ENCODE measurements around the gene HNRNPA3.
"Not testable (repeated sequence)": the region's sequence is repeated elsewhere in the genome, so short reads cannot be mapped to it uniquely, and the experiment has no call there.

HNRNPA3 gene

DNA sequence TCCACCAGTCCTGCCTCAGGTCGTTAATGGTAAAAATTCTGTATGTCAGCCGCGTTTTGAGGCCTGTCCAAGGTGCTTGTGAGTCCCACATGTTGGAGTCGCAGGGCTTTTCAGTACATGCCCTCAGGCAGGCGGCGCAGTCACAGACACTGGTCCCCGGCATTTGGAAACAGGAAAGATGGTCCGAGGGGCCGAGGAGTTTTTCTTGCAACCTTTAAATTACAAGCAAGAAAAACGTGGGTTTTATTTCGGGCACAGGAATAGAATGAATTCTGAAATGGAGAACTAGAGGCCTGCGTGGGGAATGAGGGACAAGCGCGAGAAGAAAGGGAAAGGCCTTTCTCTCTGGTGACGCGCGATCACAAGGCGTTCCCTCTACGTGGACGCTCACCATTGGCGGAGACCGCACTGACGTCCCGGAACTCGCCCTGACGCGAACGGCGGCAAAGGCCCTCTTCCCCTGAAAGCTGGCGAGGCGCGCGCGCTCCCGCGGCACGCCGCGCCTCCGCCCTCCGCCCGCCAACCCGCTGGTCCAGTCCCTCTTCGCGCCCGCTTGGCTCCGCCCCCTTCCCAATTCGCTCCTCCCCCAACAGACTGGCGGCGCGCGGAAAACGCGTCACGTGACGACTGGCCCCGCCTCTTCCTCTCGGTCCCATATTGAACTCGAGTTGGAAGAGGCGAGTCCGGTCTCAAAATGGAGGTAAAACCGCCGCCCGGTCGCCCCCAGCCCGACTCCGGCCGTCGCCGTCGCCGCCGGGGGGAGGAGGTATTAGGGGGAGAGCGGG, at the start of gene HNRNPA3:
TSS of gene HNRNPA3 (plus strand) at position 689 of the 785 bp plus-strand sequence. CDS start at position 695, 6 bp downstream.
- peak; percentile 99 for DNase-seq (ENCODE audit: low read depth)

DNA sequence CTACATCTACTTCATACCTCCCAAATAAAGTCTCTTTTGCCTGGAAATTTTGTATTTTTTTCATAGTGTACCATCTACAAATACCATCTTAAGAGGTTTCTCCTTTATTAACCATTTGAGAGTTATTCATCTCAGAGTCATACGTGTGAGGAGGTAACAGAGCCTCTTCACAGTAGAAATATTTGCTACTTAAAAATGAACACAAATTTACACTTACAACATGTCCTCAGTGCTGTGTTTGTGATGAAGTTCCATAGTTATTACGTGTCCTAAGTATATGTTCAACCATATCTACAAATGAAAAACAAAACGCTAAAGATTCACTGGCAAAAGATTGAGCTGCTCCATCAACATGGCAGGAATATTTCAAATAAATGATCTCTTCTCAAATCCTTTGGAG, 48.5 kb upstream of the HNRNPA3 start:
- no peak for DNase-seq (ENCODE audit: low read depth)

DNA sequence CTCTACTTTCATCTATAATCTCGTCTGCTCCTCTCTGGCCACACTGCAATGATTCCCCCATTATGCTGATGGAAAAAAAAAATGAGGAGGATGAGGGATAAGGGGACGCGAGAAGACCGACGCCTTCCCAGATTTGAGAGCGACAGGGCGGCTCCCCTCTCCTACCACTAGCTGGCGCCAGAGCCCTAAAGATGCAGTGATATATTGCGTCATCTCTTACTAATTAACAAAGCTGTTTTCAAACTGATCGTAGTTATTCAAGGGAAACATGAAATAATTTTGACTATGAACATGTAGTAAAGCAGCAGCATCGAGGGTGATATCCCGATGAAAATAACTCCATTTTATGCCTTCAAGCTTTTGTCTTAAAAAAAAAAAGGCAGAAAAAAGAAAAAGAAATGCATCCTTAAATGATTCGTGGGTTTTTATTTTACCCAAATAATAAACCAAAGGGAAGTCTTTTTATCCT, 48.0 kb upstream of the HNRNPA3 start:
- DNase-seq (ENCODE audit: low read depth), result peak; percentile 70

DNA sequence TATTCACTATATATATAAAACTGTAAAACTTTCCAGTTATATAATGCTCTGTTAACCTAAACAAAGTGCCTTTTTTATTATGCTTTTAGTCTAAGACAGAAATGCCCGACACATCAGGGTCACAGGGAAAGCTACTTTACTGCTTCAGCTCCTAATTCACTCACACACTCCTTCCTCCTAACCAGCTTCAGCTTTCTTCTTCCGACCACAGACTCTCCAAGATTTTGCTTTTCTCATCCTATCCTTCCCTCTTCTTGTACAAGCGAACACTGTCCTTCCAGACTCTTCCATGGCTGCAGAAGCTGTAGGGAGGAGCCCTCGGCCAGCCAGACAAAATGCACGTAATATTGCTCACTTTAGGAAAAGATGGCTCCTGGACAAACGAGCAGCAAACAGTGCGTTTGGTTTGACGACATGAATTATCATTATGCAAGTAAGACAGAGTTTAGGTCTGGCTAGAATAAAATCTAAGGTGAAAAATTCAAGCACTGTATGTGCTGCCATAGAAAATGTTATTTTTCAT, 47.5 kb upstream of the HNRNPA3 start:
- DNase-seq (ENCODE audit: low read depth), result no peak

- DNase-seq (ENCODE audit: low read depth), result no peak
Measured at GRCh38 chr2:177165721-177166711, 46.6 kb upstream of the HNRNPA3 start.

DNA sequence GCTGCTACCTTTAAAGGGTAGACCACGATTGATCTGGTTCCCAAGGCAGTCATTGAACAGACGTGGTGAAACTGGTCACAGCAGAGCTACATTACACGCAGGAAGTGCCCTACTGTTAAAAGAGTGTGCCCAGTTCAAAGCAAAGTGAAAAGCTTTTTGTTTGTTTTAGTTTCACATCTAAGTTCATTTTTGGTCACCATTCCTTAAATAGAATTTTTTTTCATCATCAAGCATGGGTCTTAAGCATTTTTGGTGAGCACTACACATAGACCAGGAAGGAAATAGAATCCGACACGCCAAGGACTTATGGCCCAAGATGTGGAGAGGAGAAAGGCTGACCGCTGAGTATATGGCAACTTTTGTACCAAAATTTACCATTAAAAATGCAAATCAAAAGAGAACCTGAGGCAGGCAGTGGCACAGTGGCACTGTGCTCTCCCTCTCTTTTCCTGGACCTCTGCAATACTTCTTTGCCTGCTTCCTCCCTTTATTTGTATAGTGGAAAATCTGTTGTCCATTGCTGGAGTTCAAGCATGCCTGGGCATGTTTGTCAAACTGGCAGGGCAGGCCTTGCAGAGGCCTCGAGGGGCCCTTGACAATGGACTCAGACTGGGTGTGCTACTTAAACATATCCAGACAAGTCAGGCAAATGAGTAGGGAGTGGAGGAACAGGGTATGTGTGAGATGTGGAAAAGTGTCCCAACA, 42.6 kb upstream of the HNRNPA3 start:
- no peak for DNase-seq (ENCODE audit: low read depth)

DNA sequence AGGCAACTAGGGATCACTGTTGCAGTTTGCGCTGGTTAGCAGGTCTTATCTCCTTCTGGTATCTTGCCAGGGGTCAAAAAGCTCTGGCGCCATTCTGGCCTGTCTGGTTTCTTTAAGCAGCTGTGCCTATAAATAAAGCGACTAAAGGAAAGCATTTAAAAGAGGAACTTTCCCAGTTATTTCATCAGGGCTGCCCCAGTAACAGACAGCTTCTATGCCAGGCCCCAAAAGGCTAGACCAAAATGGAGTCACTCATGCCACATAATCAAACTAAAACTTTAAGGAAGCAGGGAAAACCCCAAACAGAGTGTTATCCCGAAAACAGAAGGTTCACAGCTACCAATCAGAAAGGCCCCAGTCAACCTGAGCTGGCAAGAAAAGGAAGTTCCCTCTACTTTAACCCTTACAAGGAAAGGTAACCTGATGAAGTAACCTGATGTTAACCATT, 41.2 kb upstream of the HNRNPA3 start:
- no peak for DNase-seq (ENCODE audit: low read depth)

- no peak for DNase-seq (ENCODE audit: low read depth)
Measured at GRCh38 chr2:177172034-177172880, 40.3 kb upstream of the HNRNPA3 start.

- no peak for DNase-seq (ENCODE audit: low read depth)
Measured at GRCh38 chr2:177174486-177174885, 38.1 kb upstream of the HNRNPA3 start.

GRCh38 chr2:177175917-177176668, 36.5 kb upstream of the HNRNPA3 start:
- DNase-seq (ENCODE audit: low read depth), result no peak

DNA sequence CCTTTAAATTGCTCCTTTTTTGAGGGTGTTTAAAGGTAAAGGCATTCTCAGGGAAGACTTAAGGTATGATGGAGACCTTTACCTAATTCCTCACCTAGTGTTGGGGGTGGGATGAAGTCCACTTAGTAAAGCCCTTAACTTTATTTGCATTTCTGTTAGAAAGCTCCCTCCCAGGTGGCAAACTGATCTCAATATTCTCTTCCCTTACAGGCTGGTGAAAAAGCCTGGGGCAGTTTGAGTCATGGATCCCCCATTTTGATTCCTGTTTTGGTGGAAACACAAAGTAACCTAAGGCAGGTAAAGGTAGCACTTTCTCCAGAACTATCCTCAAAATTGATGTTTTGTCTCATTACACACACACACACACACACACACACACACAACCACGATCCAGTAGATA, 33.8 kb upstream of the HNRNPA3 start:
- no peak for DNase-seq (ENCODE audit: low read depth)

GRCh38 chr2:177179227-177179626, 33.4 kb upstream of the HNRNPA3 start:
- no peak for DNase-seq (ENCODE audit: low read depth)

GRCh38 chr2:177179671-177180070, 32.9 kb upstream of the HNRNPA3 start:
- not testable (repeated sequence) for DNase-seq (ENCODE audit: low read depth)

DNA sequence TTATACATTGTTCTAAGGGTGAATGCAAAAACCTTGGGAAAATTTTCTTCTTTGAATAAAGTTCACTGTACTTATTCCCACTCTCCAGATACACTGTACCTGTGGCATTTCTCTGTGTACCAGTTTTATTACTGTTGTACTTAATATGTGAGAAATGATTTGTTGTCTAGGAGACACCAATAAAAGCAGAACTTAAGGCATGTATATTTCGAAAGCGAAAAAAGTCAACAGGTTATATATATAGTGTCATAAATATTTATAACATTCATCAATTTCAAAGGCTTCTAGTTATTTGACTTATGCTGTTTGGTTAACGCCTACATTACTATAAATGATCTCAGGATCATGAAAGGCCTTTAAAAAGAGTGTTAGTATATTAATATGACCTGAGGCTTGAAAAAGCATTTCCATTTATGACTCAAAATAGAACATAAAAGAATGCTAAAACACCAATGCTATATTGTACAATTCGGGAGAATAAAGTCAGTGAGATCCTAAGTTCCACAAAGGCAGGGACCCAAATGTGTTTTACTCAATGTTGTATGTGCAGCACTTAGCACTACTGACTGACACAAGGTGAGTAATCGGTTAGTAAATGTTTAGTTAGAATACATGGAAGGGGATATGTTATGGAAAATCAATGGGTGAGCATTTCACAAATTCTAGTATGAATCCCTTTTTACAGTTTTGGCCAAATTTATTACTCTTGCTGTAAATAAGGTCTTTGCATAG, 32.2 kb upstream of the HNRNPA3 start:
- no peak for DNase-seq (ENCODE audit: low read depth)

DNA sequence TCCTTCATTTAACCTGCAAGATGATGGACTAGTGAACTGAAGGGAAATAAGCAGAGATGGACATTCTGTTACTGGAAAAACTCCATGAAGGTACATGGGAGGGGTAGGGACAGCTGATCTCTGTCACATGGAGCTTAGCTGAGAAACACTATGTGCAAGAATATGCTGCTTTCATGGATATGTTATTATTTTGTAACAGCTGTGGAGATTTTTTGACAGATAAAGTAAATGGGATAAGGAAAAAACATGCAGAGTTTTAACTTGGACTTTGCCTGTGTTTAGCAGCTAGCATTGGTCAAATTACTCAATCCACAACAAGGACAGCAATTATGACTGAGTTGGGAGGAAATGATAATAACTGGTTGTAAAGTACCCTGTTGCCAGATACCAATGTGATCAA, 28.7 kb upstream of the HNRNPA3 start:
- DNase-seq (ENCODE audit: low read depth), result no peak

- DNase-seq (ENCODE audit: low read depth), result no peak
Measured at GRCh38 chr2:177184606-177185005, 28.0 kb upstream of the HNRNPA3 start.

DNA sequence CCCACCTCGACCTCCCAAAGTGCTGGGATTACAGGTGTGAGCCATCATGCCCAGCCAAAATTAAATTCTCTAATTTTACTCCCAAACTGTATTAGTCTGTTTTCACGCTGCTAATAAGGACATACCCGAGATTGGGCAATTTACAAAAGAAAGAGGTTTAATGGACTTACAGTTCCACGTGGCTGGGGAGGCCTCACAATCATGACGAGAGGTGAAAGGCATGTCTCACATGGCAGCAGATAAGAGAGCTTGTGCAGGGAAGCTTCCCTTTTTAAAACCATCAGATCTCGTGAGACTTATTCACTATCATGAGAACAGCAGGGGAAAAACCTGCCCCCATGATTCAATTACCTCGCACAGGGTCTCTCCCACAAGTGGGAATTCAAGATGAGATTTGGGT, 26.6 kb upstream of the HNRNPA3 start:
- not testable (repeated sequence) for DNase-seq (ENCODE audit: low read depth)

DNA sequence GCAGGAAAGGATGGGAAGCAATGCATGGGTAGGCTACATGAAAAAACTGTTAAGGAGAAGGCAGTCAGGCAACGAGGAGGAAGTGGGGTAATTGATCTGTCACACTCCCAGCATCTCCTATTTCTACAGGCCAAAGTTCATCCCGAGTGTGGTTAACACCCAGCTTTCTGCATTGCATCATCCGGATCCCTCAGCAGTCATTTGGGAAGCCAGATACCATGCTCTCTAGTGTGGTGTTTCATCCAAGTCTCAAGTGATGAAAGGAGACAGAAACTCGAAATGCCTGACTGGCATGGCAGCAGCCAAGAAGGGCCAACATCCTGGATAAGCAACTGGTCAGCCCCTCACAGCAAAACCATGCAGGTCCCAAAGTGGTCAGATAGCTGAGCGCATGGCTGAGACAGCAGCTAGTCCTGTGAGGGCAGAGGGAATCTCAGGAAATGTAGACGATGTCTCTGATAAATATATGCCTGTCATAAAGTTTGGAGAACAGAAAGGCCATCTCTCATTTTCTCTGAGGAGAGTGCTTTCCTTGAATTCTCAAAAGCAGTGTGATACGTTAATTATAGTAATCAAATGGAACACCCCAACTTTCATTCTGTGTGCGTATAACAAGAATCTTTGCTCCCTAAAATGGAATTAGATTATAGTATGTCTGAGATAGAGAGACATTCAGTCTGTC, 24.8 kb upstream of the HNRNPA3 start:
- DNase-seq (ENCODE audit: low read depth), result no peak
